ENCODE measurements around the gene TLR10.
"Not testable (repeated sequence)": the region's sequence is repeated elsewhere in the genome, so short reads cannot be mapped to it uniquely, and the experiment has no call there.

Gene TLR10

DNA sequence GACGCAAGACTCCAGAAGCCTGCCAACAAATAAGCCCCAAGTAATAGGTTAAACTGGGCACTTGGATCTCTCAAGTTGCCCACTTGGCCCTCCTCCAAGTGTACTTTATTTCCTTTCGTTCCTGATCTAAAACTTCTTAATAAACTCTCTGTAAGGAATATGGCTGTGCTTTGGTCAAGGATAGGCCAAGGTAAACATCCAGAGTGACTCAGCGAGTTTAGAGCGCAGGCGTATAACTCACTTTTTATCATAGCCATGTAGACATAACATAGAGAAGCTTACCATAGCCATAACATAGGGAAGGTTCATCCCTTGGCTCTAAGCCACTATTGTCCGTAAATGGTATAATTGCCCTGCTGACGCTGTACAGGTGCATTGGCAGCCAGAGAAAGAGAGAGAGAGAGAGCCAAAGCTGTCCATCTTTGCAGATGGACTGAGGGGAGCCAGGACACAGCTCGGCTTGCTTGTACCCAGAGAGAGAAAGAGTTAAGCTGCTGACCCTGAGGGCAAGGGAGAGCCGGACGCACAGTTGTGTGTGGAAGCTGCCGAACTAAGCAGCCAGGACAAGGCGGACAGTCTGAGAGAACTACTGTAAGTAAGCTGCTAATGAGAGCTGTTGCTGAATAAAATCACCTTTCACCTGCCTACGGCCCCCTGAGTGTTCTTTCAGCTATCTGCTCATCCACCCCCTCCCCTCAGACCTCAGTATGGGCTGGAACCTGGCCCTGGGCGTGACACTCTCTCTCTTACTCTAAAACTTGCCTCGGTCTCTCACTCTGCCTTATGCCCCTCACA is 20.0 kb upstream of the TLR10 start:
- DNase-seq = no peak

DNA sequence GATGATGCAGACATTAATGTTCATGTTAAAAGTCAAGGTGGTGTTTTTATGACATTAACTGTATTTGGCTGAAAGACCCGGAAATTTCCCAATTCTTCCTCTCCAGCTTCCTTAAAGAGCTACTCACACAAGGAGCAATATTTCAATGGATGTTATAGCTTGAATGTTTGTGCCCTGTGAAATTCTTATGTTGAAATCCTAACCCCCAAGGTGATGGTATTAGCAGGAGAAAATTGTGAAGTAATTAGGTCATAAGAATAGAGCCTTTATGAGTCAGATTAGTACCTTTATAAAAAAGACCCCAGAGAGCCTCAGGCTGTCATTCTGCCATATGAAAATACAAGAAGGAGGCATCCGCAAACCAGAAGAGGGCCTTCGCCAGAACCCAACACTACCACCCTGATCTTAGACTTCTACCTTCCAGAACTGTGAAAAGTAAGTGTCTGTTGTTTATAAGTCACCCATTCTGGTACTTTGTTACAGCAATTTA is 18.2 kb upstream of the TLR10 start:
- DNase-seq = no peak

DNA sequence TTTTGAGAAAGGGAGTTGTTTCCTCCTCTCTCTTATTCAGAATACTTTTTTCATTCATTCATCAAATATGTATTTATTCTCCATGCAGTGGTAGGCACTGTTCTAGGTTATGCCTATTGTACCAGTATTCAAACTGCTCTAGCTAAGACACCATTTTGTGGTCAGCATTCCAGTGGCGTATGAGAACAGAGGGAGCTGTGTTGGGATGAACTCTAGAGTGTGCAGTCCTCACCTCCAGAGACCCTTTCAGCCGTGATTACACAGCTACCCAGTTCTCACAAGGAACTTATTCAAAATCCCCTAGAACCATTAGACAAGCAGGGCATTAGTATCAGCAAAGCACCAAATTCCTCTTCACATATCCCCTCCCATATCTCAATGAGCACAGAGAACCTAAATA is 17.6 kb upstream of the TLR10 start:
- no peak for DNase-seq

DNA sequence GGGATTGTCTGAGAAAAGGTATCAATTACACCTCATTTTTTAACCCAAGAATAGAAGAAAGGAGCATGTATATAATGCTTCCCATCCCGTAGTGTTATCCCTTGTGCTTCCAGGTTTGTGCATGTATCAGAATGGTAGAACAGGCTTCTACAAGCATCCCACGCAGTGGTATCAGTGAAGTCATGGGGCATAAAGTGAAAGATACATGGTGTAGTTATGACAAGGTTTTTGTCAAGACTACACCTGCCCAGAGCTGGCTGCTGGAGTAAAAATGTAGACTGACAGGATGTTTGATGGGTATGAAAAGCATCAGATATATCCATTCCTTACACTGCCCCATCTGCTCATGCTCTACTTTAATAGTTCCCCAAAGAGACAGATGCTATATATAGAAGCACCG is 12.3 kb upstream of the TLR10 start:
- DNase-seq = no peak

DNA sequence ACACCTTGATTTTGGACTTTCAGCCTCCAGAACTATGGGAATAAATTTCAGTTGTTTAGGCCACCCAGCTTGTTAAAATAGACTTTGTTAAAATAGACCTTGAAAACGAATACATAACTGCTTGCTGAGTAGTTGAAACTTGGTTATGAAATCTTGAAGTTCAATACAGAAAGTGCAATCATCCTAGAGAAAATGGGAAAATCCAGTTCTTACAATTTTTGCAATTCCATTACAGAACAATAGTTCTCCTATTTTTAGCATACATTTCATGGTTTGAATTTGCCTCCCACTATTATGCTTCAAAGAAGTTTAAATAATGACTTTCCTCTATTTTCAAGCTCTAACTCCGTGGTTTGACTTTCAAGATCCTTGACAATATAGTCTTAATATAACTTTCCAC is 11.3 kb upstream of the TLR10 start:
- no peak for DNase-seq

DNA sequence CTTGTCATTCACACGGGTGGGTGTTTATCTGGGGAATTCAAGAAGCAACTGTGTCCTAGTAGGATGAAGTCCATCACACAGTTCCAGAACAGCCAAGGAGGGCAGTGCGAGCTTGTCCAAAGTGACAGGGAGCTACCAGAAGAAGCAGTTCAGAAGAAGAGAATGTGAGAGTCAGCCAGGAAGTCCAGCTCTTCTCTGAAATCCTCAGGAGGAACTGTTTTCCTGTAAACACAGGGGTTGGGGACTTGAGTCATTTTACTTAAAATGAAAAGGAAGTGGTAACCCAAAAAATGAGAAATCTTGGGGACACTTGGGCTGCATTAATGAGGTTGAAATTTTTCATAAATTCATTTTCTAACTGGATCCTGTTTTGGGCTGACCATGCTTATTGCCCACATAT is 8.2 kb upstream of the TLR10 start:
- DNase-seq = no peak

DNA sequence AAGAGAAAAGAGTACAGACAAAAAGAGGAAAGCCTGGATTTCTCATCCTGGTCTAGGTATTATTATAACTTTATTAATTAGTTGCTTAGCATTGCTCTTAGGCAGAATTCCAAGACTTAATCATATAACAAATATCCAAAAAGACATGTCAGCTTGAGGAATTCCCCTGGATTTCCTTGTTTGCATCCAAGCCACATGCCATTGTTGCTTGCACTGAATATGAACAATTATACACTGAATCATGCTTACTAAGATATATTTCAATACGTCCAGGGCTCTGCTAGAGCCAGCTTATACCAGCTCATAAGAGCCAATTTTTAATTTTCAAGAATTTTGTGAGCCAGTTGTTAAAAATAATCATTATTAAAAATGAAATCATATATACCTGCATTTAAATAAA is 5.5 kb upstream of the TLR10 start:
- no peak for DNase-seq

DNA sequence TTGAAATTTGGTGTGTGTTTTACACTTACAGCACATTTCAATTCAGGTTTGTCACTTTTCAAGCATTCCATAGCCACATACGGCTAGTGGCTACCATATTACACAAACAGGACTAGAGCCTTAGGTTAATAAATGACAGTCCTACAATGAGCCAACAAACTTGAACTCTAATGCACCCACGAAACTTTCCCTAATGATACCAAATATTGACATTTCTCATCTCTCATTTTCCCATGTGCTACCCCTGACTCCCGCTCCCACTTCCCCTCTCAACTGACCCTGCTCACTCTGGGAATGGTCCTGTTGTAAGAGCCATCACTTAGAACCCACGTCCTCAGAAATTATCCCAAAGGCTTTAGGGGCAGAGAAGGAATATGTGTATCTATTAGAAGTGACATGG is 4.9 kb upstream of the TLR10 start:
- DNase-seq = no peak

DNA sequence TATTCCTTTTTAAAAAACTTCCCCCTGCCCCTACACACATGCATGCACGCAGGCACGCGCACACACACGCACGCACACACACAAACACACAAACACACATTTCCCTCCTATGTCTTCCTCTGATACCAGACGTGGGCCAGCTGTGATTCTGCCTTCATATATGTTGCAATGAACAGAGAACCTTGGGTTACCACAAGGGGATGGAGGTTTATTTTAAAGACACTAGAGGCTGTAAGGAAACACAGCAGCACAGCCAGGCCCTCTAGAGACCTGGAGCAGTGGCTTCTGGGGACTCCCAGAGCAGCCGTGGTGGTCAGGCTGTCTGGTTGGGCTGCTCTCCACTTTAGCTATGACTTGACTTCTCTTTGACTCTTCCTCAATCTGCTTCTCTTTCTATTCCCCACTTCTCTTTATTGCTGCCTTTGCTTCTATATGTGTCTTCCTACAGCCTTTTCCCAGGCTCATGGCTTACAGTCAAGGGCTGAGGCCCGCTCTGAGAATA is 3.2 kb upstream of the TLR10 start:
- DNase-seq = peak in 13 of 58 donors; percentile 8 to 60 (median 18)

DNA sequence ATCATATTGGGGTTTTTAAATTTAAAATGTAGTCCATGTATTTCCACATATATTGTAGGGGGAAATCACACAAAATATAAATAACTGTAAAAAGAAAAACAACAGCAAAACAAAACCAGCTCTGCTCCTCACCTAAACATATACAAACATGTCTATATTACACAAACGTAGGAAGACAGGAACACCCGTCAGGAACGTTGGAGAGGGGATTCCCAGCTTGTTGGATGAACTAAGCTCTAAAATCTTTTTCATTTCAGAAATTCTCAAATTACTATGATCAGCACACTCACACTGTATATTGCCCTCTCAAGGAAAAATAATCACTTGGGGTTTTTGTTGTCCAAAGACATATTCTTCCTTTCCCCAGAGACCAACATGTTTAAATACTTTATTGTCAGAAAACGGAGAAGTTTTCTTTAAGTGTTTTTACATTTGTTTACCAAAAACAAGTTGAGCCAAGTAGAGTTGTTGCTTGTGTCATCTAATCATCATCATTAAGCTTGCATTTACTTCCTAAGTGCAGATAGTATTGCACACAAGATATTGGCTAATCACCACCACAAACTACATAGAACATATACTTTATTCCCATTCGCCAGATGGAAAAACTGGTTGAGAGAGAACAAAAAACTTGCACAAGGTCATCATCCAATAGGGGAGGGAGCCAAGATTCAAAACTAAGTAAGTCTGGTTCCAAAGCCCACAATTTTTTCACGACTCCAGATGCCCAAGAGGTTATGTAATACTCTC is 2.4 kb upstream of the TLR10 start:
- DNase-seq = no peak

DNA sequence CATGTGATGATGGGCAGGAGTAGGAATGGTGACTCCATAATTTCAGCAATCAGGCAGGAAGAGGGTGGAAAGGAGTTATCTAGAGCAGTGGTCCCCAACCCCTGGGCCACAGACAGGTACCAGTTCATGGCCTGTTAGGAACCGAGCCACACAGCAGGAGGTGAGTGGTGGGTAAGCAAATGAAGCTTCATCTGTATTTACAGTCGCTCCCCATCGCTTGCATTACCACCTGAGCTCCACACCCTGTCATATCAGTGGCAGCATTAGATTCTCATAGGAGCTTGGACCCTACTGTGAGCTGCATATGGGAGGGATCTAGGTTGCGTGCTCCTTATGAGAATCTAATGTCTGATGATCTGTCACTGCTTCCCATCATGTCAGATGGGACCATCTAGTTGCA is 1.4 kb upstream of the TLR10 start:
- no peak for DNase-seq

DNA sequence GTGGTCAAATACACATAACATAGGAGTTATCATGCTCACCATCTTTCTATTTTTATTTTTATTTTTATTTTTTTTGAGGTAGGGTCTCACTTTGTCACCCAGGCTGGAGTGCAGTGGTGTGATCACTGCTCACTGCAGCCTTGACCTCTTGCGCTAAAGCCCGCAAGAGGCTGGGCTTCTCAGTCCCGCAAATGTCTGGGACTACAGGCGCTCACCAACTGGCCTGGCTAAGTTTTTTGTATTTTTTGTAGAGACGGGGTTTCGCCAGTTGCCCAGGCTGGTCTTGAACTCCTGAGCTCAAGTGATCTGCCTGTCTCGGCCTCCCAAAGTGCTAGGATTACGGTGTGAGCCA is 295 bp upstream of the TLR10 start:
- DNase-seq = no peak

DNA sequence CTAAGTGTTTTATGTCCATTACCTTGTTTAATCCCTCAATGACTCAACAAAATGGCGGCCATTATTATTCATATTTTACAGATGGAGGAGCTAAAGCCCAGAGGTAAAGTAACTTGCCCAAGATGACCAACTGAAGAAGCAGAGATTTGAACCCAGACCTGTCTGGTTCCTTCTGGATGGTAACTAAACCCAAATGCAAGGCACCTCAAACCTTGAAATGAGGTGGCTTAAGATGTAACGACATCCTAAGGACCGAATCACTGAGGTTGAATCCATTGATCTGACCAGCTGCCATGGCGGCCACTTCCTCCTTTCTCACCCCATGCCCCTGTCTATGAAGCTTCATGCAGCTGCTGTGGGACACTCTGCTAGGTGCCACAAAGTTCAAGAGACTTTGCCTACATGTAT is 932 bp downstream of the TLR10 start:
- no peak for DNase-seq

DNA sequence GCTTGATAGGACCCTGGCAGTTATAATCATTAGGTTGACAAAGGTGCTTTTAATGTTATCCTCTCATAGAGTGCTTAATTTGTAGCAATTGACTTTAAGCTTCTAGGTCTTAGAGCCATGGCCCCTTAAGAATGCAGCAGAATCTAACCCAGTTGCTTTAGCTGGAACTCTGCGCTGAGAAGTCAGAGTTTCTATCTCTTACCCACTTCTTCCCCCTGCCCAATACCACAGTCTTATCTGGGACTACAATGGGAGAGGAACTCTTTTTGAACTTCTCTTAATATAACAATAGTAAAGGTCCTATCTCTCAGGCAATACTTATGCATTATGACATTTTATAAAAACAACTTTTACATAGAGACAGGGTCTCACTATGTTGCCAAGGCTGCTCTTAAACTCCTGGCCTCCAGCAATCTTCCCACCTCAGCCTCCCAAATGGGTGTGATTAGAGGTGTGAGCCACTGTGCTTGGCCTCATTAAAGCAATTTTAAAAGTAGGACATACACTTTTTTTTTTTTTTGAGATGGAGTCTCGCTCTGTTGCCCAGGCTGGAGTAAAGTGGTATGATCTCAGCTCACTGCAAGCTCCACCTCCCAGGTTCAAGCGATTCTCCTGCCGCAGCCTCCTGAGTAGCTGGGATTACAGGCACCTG is 1.8 kb downstream of the TLR10 start:
- no peak for DNase-seq

DNA sequence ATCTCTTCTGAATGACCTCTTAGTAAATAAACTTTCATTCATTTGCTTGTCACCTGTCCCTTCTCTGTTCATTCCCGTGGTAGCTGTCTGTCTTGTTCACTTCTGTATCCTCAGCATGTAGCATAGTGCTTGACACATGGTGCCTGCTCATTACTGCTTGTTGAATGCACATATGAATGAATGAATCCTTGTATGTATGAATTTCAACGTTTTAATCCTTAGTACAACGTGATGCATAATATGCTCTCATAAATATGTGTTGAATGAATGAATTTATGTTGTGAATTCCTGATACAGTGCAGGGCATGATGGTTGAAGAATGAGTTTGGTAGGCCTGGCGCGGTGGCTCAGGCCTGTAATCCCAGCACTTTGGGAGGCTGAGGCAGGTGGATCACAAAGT is 3.0 kb downstream of the TLR10 start:
- no peak for DNase-seq

DNA sequence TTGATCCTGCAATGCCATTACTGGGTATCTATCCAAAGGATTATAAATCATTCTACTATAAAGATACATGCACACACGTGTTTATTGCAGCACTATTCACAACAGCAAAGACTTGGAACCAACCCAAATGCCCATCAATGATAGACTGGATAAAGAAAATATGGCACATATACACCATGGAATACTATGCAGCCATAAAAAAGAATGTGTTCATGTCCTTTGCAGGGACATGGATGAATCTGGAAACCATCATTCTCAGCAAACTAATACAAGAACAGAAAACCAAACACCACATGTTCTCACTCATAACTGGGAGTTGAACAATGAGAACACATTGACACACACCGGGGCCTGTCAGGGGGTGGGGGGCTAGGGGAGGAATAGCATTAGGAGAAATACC is 4.9 kb downstream of the TLR10 start:
- DNase-seq = not testable (repeated sequence)

DNA sequence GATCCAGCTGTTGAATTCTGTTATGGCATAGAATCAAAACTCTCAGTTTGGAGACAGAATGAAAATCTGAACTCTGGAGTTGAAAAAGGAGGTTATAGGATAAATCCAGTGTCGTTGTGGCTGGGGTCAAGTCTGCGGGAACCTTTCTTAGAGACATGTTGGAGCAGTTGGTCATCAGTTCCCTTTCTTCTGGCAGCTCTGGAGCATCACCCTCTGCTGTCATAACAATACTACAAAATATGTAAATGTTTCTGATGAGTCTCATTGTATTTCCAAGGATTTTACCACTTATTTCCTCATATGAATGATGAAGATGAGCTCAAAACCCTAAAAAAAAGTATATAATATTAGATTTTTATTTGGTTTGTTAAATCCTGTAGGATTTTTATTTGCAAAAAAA is 7.5 kb downstream of the TLR10 start:
- DNase-seq = no peak

DNA sequence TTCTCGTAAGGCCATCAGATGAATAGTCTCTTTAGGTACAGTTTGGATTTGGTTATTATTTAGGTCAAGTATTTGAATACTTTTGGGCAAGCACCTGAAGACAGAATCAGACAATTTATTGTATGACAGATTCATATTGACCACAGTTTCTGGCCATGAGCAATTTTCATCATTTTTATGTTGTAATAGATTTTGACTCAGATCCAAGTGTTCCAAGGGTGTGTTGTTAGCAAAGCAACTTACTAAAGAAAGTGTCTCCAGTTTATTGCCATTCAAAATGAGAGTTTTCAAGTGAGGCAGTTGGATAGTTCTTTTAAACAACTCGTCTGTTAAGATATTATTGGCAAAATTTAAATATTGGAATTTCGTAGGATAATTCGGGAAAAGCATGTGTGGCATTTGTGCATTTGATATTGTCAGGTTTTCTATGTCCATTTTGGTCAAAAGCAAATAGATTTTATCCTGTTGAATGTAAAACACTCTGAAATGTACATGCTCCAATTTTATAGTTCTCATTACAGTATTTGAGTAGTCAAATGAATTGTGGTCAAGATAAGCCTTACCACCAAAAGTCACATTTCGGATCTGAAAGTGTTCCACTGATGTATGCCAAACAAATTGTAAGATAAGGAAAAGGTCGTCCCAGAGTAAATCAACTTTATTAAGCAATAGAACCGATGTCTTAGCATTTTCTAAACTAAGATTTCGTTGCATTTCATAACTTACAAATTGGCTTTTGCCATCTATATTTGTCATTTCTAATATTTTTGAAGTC is 8.4 kb downstream of the TLR10 start:
- DNase-seq = no peak

DNA sequence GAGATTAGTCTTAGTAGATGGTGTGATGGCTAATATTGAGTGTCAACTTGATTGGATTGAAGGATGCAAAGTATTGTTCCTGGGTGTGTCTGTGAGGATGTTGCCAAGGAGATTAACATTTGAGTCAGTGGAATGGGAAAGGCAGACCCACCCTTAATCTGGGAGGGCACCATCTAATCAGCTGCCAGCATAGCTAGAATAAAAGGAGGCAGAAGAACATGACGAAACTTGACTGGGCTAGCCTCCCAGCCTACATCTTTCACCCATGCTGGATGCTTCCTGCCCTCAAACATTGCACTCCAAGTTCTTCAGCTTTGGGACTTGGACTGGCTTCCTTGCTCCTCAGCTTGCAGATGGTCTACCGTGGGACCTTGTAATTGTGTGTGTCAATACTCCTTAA is 12.5 kb downstream of the TLR10 start:
- DNase-seq = not testable (repeated sequence)

DNA sequence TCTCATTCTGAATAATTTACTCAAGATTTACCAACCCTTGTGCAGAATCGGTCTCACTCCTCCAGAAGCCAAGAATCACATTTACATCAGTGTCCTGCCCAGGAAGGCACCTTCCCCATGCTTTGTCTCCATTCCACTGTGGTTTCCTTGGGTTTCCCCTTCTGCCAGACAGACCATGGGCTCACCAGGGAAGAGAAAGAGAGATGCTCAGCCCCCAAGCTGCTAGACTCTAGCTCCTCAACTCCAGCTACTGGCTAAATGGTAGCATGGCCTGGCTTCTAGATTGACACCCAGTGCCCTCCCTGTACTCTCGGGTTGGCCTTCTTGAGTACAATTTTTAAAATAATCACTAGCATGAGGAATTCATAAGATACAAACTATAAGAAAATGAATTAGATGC is 12.9 kb downstream of the TLR10 start:
- no peak for DNase-seq

DNA sequence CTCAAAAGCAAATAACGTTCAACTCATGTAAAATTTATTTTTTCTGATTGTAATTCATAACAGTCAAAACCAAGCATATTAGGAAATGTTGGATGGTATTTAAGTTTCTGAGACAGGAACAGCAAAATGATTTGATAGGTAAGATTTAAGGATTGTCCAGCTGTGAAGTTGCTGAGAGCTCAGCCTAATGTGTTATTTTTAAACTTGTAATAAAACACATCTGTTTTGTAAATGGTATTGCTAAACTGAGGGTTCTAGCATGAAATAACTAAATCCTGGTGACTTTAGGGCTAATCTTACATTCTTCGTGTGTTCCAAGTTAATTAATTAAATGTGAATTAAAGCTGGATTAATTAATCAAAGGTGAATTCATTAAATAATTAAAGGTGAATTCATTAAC is 13.3 kb downstream of the TLR10 start:
- DNase-seq = no peak

Measured in anterior cingulate cortex (tissue), 58 donors.